Left lung (tissue), 14 donors: ENCODE data around the gene NFE2. TPM values are rescaled to one million over a fixed set of nuclear protein-coding genes. Genes with fewer than 3 reads are reported as not detected.

ENCODE experiments used
- ATAC-seq: fragments of 200-7000 bp; cut with Tn5 transposase; one replicate; pipeline ENCODE4 v1.9.1; 2020; ENCODE audit warnings: moderate library complexity
- DNase-seq, 4 donors: peaks; one replicate each; pipeline ENCODE4 v3.0.0-alpha.2; 2013 to 2020
- H3K27ac ChIP-seq, 2 donors: fragments of 200-600 bp; sonication (generic) in 1 of 2; one replicate each; pipeline versions ENCODE4 v1.5.0 to v1.8.0; 2020 to 2021
- H3K27me3 ChIP-seq, 2 donors: fragments of 200-600 bp; sonication (generic) in 1 of 2; one replicate each; pipeline versions ENCODE4 v1.5.0 to v1.8.0; 2020 to 2021
- H3K36me3 ChIP-seq, 2 donors: fragments of 200-600 bp; sonication (generic) in 1 of 2; one replicate each; pipeline versions ENCODE4 v1.5.0 to v1.8.0; 2020 to 2021
- H3K4me1 ChIP-seq, 2 donors: fragments of 200-600 bp; one replicate each; pipeline ENCODE4 v1.8.0; 2021
- H3K4me3 ChIP-seq, 2 donors: fragments of 200-600 bp; sonication (generic) in 1 of 2; one replicate each; pipeline versions ENCODE4 v1.5.0 to v1.8.0; 2020 to 2021; ENCODE audit warnings: mild to moderate bottlenecking in 1 of 2
- H3K9me3 ChIP-seq, 2 donors: fragments of 200-600 bp; sonication (generic) in 1 of 2; one replicate each; pipeline versions ENCODE4 v1.5.0 to v1.8.0; 2020 to 2021
- CTCF ChIP-seq, 2 donors: fragments of 200-600 bp; sonication (generic) in 1 of 2; IDR thresholded peaks; one replicate each; pipeline versions ENCODE4 v1.5.0 to v1.8.0; 2021; ENCODE audit warnings: antibody characterized with exemption in 2 of 2
- intact Hi-C, 2 donors: fragments of 100-400 bp; cut with DNase I; formaldehyde crosslinking; loops; one replicate each; pipeline versions ENCODE4 v1.11.2 to v1.14.2; 2022
- long read RNA-seq, 12 donors: library from polyadenylated mRNA in 2 of 12; unstranded in 2 of 12; transcript quantifications; one replicate each; pipeline ENCODE4 v2.0.0 and lab custom pipeline, GENCODE V29; 2019 to 2026
- polyA plus RNA-seq, 6 donors: library from polyadenylated mRNA; unstranded; fragments of 120-200 nt; gene quantifications; one replicate each; pipeline ENCODE4 v1.2.1, GENCODE V29; 2013; ENCODE audit not compliant: insufficient read length in 6 of 6
- total RNA-seq, 2 donors: library from RNA; stranded (reverse); fragmentation: NEBNext Ultra II Directional; extraction: Animal tissue kit (Norgen Biotek cat#: 25700); gene quantifications; one replicate each; pipeline ENCODE4 v1.2.1, GENCODE V29; 2021
- donor health status: DM: no; HTN: yes; CAD: no.
- donor health status: DM: no; HTN: no; CAD: no.

The NFE2 gene
- total RNA-seq (10 to 100 TPM in 1 of 2 donors, 1 to 10 TPM in 1; 2.9 to 21.3 TPM), polyA plus RNA-seq (1 to 10 TPM; 4.5 to 6.4 (median 5.7) TPM)
- long read RNA-seq, donor 1, transcript NFE2-202 (3 exons, 1,762 nt) = major isoform, 6 of 7 reads
- long read RNA-seq, donor 1, partial matches to known transcripts = 0 of 7 reads
- long read RNA-seq, donor 1, other reads (novel, unspliced or antisense) = 0 of 7 reads
- long read RNA-seq, donor 2, partial matches to known transcripts = 0 of 4 reads
- long read RNA-seq, donor 2, other reads (novel, unspliced or antisense) = 0 of 4 reads
- long read RNA-seq, donor 3, partial matches to known transcripts = 0 of 3 reads
- long read RNA-seq, donor 3, other reads (novel, unspliced or antisense) = 0 of 3 reads
- long read RNA-seq, donor 4, partial matches to known transcripts = 1 of 5 reads
- long read RNA-seq, donor 4, other reads (novel, unspliced or antisense) = 1 of 5 reads
- long read RNA-seq, donor 5, partial matches to known transcripts = 0 of 1 reads
- long read RNA-seq, donor 5, other reads (novel, unspliced or antisense) = 0 of 1 reads
- long read RNA-seq, donor 6, partial matches to known transcripts = 0 of 4 reads
- long read RNA-seq, donor 6, other reads (novel, unspliced or antisense) = 0 of 4 reads
- long read RNA-seq, donor 7, partial matches to known transcripts = 0 of 1 reads
- long read RNA-seq, donor 7, other reads (novel, unspliced or antisense) = 0 of 1 reads
- long read RNA-seq, donor 8, partial matches to known transcripts = 0 of 2 reads
- long read RNA-seq, donor 8, other reads (novel, unspliced or antisense) = 0 of 2 reads
- long read RNA-seq, donor 9 = 0 reads
- long read RNA-seq, donor 10, transcript NFE2-202 (3 exons, 1,762 nt) = major isoform, 8 of 13 reads
- long read RNA-seq, donor 10, partial matches to known transcripts = 3 of 13 reads
- long read RNA-seq, donor 10, other reads (novel, unspliced or antisense) = 2 of 13 reads
- long read RNA-seq, donor 11, partial matches to known transcripts = 0 of 1 reads
- long read RNA-seq, donor 11, other reads (novel, unspliced or antisense) = 0 of 1 reads
- long read RNA-seq, donor 12, partial matches to known transcripts = 0 of 1 reads
- long read RNA-seq, donor 12, other reads (novel, unspliced or antisense) = 0 of 1 reads

- peak in 3 of 4 donors; percentile 51 to 96 (median 81) for DNase-seq
- H3K36me3 ChIP-seq = no peaks in the 10 kb centered on the region
- H3K4me1 ChIP-seq = peaks cover 11 to 83% of the 10 kb centered on the region in 2 donors
- no peak for TF ChIP-seq CTCF (IDR thresholded peaks at IDR 0.05)
- H3K27me3 ChIP-seq = peaks cover 0 to 14% of the 10 kb centered on the region in 2 donors
- peak; percentile 76 for ATAC-seq
- no peaks in the 10 kb centered on the region for H3K9me3 ChIP-seq
- intact Hi-C loops = no loop called here
- peak within 1 kb of the TSS; percentile 13 to 86 for H3K27ac ChIP-seq
- peak within 1 kb of the TSS; percentile 3 to 46 for H3K4me3 ChIP-seq
Measured at GRCh38 chr12:54300732-54301427, at the start of gene NFE2. Gene NFE2, minus strand, starts transcription at chr12:54301015. Its CDS starts 5,767 bp downstream, at chr12:54295248.

- Histone ChIP-seq H3K9me3 (no peaks in the 10 kb centered on the region), H3K27ac (peak overlapping the region in 1 of 2 donors; percentile 39), H3K4me1 (peaks cover 15 to 31% of the 10 kb centered on the region in 2 donors), H3K27me3 (no peaks in the 10 kb centered on the region), H3K4me3 (no peak overlapping the region), H3K36me3 (peaks cover 0 to 79% of the 10 kb centered on the region in 2 donors)
- peak; percentile 4 for ATAC-seq
- intact Hi-C loops = no loop called here
- no peak for DNase-seq
- no peak for TF ChIP-seq CTCF (IDR thresholded peaks at IDR 0.05)
Measured at GRCh38 chr12:54349679-54350078, 48.9 kb upstream of the NFE2 start.

- H3K27me3 ChIP-seq = no peaks in the 10 kb centered on the region
- no peak overlapping the region for H3K4me3 ChIP-seq
- DNase-seq (no peak), ATAC-seq (no peak)
- peaks cover 4 to 85% of the 10 kb centered on the region in 2 donors for H3K36me3 ChIP-seq
- no peaks in the 10 kb centered on the region for H3K9me3 ChIP-seq
- no peak overlapping the region for H3K27ac ChIP-seq
- TF ChIP-seq CTCF (IDR thresholded peaks at IDR 0.05) = no peak
- intact Hi-C loops = no loop called here
- H3K4me1 ChIP-seq = peaks cover 15 to 31% of the 10 kb centered on the region in 2 donors
Measured at GRCh38 chr12:54349036-54349435, 48.2 kb upstream of the NFE2 start.

GRCh38 chr12:54341378-54342300 lies 40.8 kb upstream of the NFE2 start:
- no peak for DNase-seq
- ATAC-seq = no peak
- no peaks in the 10 kb centered on the region for H3K9me3 ChIP-seq
- H3K27me3 ChIP-seq = no peaks in the 10 kb centered on the region
- TF ChIP-seq CTCF (IDR thresholded peaks at IDR 0.05) = no peak
- peaks cover 11 to 66% of the 10 kb centered on the region in 2 donors for H3K36me3 ChIP-seq
- H3K4me3 ChIP-seq = no peak overlapping the region
- H3K27ac ChIP-seq = no peak overlapping the region
- intact Hi-C loops = no loop called here
- peaks cover 22 to 31% of the 10 kb centered on the region in 2 donors for H3K4me1 ChIP-seq
